Pons (tissue), 1 donor: Measurements from ENCODE around the gene PSMB5.
A peak's percentile ranks its signal among the peaks of the same experiment; 100 is the strongest.

Experiments
- DNase-seq: peaks from one replicate; pipeline ENCODE4 v3.0.0-alpha.2; 2016; ENCODE audit warnings: low spot score

PSMB5 gene

DNA sequence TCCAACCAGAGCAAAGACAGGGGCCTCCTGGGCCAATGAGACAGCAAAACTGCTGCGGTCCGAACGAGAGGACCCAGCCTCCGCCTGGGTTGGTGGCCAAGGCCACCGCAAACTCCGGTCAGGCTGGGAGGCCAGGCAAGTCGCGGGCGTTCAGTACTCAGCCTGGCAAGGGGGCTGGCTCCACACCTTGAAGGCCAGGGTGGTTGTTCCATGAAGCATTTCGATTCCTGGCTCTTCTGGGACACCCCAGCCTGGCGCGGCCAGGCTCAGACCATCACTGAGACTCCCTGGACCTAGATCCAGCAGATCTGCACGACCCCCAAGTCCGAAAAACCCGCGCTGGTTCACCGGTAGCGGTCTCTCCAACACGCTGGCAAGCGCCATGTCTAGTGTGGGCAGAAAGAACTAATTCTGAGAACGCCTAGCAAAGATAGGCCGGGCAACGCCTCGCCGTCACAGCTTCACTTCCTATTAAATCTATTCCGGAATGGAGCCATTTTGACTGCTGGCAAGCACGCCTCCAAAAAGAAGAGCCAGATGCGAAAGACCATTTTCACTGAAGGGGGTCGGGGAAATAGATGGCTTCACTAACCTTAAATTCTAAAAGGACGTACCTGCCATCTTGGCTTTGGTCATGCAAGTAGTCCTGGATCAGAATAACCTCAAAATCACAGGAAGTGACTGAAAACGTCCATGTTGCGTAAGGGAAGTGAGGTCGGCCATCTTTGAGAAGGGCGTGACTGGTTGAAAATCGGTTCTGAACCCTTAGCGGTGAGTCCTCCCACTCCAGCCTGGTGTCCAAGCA, at the start of gene PSMB5:
Gene PSMB5 (minus strand): TSS at position 403 of the 805 bp plus-strand sequence. CDS start 19 bp downstream, at position 384.
- DNase-seq: peak; percentile 98

DNA sequence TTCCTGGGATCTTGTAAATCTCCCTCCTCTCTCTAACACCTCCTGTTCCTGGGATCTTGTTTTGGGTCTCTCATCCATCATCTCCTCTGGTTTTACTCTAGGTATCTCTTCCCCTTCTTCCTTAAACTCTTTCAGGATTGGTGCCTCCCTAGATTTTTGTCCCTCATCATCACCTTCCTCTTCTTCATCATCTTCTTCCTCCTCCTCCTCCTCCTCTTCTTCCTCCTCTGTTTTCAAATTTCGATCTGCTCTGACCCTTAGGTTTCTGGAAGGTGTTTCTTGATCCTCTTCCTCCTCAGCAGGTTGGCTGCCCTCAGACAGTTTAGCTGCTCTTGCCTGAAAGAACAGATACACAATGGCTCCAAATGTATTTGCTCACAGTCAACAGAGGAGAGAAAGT, 45.8 kb upstream of the PSMB5 start:
- DNase-seq: no peak

DNA sequence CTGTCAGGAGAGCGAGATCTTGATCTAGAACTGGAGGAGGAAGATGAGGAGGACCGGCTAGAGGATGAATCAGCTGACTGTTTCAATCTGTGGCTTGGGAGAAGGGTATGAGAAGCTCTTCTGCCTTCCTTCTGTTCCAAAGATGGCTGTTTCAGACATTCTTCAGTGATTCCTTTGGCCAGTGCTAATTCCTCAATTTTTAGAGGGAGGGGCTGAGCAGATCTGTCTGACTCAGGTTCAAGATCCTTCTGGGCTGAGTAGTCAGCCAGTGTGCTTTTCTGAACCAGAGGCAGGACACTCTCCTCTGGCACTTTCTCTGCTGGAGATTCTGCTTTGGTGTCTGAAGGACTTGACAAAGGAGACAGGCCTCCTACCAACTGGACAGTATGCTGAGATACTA, 45.0 kb upstream of the PSMB5 start:
- no peak for DNase-seq

DNA sequence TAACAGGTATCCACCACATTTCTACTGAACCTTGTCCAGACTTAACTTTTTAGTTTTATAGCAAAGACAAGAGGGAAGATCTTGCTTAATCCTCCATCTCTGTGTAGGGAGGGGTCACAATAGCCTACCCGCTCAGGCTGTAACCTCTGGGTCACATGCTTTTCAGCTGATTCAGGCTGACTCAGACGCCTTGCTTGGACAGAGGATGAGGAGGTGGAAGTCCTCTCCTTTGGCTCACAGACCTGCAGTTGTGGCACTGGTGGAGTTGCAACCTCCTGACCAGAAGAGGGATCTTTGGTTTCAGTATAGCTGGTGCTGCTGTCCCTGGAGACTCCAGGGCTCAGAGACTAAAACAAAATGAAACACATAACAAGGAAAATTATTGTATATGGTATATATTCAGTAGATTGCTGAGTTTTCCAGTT, 44.0 kb upstream of the PSMB5 start:
- DNase-seq: peak; percentile 72

DNA sequence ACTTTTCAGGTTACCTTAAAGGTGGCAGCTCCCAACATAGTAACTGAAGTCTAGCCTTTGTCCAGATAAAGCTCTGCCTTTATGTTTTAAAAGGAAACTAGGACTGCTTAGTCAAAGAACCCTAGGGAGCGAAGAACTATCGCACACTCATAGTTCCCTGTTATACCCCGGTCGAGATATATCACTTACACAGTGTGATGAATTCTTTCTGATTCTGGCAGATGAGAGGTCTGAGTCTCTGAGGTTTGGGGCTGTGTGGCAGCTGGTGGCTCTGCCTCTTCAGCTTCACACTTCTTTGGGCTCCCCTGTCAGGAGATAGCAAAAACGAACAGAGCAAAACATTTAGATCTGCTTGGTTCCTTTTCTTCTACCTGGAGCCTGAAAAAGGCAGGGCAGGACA, 43.3 kb upstream of the PSMB5 start:
- DNase-seq: no peak

DNA sequence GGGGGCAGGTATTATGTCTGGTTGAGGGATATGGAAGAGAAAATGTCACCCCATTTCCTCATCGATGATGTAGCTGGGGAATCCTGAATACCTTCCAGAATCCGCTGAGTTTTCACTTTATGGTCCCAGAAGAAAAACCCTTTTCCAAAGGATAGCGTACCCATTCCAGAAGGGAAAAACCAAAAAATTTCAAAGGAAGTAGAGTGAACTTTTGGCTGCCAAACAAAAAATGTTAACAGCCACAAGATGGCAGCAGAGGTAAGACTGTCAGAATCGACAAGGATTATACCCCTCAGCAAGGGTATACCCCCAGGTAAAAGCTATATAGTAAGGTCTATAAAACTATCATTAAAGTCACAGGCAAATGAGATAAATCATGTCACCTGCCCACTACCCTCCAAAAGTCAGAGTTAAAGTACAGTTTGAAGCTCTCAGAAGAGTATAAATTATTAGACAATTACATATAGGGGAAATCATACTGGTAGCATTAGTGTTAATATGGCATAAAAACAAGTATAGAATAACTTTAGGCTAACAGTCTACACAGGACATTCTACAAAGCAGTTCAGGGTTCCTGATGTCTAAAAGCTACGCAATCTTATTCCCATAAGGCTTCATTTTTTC, 42.2 kb upstream of the PSMB5 start:
- peak; percentile 44 for DNase-seq

DNA sequence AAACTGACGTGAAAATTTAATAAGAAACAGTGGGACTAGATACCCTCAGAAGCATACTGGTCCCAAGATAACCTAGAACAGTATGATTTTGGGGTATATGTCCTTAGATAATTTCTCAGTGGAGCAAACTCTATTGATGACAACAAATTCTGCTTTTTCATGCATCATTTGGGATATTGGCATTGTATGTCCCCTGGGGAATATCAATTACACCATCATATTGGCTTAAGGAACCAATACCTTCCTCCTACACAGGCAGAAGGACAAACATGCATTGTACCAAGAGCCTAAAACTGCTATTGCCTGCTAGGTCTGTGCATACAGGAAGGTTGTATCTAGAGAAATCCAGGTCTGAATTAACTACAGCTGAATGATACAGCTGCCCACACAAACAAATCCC, 40.2 kb upstream of the PSMB5 start:
- DNase-seq: no peak

DNA sequence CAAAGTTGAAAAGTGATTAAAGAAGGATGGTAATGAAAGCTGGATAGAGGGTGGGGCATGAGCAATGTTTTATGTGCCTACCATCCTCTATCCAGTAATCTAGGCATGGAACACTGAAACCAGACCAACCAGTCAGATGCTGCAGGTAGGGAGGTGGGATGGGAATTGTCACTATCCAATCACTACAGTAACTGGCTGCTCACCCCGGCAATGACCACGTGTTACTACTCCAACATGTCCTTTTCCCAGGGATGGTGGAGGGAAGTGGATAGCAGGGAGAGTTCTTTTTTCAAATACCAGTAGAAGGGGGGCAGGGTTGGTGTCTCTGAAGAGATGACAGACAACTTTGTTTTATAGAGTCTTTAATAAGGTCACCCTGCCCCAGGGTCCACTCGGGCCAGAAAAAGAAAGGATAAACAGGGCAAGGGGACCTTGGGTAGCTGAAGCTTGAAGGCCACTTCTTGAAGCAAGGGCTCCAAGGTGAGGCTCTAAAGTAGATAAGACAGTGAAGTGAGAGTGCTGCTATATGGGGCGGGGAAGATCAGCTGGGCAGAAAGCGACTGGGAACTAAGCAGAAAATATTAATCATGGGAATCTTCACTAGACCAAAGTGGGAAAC, 37.3 kb upstream of the PSMB5 start:
- no peak for DNase-seq

DNA sequence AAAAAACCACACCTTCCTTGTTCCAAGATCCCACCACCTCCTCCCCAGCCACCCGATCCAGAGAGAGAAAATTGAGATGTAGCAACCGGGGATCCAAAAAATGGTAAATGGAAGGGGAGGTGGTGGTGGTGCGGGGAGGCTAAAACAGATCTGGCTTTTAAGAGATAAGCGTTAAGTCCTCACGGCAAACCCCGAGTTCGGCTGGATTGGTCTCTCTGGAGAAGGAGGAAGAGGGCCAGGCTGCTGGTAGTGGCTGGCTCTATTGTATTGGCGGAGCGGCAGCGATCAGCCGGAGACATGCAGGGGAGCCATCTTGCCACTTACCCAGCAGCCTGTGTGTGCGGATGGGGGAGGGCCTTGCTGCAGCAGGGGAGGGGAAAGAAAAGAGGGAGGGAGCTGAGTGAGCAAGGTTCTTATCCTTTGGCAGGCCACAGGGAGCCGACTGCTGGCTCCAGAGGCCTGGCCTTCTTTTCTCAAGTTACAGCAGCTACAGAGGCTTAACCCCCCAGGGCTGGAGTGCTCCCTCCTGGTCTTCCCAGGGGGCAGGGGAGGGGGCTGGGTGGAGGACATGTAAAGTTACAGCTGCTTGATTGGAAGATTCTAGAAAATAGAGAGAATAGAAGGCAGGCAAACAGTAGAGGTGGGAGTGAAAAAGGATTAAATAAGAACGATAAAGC, 36.7 kb upstream of the PSMB5 start:
- peak; percentile 90 for DNase-seq

DNA sequence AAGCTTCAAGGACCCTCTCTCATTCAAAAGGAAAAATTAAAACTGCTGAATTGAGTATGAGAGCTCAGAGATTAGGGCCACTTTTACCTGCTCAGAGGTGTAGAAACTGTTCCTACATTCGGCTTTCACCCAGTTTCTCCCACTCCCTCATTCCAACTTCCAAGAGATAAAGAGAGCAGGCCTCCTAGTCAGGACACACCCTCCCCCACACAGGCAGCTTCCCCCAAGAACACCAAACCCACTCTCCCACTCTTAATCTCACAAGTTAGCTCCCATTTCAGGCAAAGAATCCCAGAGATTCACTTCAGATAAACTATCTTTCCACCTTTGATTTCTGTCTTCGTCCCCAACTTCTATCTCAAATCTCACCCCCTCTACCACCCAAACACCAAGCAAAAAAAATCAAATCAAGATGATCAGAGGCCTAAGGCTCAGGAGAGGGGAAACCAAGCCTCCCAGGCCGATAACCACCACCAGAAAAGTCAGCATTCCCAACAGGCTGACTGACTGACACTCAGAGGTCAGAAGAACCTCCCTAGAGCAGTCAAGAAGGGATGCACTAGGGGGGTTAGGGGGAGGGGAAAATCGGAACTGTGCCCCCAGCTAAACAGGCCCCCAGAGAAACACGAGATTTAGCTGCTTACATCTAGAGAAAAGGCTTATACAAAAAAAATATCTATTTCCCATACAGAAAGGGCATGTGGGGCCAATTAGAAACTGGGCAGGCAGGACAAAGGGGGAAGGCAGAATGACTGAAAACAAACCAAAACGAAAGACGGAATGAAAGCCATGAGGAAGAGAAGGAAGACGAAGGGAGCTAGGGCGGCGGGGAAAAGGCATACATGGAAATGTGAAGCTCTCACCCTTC, 35.8 kb upstream of the PSMB5 start:
- DNase-seq: no peak

DNA sequence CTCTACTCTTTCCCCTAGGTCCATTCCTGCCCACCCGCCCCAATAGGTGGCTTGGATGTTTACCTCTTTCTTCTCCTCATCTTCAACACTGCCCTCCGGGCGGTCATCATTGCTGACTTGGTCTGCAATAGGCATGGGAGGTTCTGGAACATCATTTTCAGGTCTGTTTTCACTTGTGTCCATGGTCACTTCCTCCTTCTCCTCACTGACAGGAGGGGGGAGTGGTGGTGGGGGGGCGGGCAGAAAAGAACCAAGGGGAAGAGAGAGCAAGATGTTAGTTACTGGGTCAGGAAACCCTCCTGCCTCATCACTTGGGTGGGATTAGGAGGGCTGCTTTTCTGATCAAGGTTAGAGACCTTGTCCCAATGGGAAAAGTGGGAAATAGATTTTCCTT, 34.7 kb upstream of the PSMB5 start:
- no peak for DNase-seq

DNA sequence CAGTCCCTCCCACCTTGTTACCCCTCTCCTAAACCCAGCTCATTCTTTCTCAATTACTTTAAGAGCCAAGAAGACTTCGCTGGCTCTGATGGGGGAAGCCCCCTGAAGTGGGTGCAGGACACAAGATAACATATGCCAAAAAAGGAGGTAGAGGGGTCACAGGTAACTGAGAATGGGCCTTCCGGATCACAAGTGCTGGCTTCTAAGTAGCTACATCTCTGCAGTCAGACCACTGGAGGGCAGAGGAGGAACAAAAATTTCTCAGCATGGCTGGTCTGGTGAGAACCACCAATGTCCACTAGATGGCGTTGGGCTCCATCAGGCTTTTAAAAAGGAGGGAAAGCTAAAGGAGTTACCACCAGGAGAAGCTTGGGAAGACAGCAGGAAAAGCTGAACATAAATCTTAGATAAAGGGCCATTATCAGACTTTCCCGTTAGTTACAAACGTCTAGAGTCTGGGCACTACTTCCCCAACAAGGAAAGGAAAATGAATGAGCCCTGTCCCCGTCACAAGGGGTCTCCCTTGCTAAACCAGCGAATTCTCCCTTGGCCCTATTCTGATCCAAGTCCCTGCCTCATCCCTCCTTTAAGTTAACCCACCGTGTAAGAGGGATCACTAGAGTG, 34.2 kb upstream of the PSMB5 start:
- DNase-seq: peak; percentile 96

DNA sequence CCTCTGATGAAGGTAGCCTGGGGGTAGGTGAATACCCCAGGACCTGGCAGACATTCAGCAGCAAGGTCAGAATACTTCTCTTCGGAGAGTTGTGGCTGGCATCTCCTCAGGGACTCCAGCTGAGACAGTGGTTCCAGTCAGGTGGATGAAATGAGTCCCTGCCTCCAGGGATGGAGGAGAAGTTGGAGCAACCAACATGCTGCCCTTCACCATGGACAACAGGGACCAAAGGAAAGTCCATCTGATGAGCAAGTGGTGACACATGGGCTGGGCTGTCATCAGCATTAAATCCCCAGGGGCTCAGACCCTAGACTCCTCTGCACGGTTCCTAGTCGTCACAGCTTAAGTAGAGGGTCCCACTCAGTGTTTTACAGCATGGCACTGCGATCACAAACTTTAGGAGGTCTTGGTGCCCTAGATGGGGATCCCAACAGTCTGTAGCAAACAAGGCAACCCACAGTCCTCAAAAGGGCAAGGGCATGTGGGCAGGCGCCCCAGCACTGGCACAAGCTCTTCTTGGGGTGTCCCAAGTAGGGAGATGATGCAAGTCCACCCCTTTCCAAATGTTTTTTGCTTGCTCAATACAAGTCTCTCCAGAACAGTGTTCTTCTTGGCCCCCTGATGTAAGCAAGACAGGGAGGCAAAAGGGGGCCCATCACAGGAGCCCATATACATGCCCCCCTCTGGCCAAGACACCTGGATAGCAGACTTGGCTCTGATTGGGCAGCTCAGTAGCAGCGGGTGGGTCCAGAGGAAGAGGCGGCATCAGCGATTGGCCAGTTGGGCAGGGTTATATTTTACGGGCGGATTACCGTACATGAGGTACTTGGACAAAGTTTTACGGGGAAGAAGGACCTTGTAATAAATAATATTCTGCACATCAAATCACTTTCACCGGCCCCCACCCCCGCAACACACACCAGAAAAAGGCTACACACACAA, 33.4 kb upstream of the PSMB5 start:
- no peak for DNase-seq

DNA sequence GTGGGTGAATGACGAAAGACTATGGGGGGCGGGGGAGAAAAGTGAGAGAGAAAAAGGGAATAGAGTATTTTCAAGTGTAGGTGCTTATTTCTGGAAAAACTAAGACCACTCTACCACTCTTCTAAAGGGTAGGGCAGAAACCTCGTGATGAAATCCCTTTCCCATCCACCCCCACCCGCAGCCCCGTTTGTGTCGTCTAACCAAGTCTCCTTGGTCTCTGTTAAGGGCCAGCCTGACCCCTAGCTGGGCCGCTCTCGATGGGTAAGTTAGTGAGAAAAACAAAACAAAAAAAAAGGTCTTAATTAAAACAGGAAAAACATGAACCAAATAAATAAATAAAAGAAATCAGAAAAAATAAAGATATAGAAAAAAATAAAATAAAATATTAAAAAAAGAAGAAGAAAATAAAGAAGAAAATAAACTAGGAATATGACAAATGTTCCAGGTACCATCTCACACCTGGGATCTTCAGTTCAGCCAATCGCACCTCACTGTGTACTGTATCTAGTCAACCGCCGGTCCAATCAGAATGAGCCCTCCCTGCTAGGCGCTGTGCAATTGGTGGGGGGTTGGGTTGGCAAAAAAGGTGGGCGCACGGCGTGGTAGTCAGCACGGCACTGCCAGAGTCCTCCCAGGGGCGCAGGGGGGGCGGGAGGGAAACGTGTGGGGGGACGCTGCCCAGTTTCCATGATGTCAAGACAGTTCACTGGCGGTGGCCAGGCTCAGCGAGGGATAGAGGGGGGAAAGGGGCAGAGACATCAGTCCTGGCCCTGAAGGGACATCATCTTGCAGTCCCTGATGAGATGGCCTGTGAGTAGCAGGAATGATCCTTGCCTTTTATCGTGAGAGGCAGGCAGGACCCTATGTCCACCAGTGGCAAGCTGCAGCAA, 32.4 kb upstream of the PSMB5 start:
- no peak for DNase-seq

DNA sequence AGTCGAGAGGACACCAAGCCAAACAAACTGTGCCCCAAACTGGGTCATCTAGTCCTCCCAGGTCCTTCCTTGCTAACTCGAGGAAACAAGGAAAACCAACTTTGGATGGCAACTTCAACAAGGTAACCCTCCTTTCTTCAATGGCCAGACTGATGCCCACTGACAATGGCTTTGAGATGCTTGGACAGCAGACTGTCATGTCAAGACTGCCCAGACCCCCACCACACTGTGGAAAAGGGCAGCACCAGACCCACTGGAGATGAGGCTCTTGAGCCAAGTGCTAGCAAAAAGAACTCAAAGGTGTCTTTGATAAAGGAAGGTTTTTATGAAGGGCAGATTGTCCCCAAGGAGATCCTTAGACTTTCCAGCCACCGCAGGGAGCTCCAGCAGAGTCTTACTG, 31.7 kb upstream of the PSMB5 start:
- no peak for DNase-seq

DNA sequence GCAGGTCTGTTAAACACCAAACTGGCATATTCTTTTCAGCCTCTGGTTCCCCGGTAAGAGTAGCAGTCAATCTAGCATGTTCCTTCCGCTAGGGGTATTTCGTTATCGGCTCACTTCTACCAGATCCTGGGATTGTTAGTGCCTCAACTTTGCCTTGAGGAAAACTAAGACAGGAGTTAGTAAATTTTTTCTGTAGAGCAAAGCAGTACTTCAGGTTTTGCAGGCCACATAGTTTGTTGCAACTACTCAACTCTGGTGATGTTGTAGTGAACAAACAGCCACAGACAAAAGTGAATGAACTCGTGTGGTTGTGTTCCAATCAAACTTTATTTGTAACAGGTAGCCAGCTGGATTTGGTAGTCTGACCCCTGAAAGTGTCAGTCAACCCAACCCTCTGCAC, 28.9 kb upstream of the PSMB5 start:
- no peak for DNase-seq

DNA sequence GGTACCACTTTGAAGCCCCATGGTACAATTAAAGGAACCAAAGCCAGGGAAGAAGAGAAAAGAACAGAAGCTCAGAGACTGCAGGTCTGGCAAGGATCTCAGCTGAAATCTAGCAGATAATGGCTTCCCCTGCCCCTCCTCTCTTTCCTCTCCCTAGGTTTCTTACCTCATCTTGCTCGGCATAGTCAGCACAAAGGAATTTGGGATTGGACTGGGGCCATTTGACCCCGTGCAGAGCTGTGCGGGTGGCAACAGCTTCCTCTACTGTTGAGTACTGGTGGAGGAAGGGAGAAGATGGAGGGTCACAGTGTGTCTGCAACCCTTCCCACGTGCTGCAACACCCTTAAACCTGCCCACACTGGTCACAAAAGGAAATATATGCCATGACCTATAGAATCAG, 27.3 kb upstream of the PSMB5 start:
- no peak for DNase-seq

DNA sequence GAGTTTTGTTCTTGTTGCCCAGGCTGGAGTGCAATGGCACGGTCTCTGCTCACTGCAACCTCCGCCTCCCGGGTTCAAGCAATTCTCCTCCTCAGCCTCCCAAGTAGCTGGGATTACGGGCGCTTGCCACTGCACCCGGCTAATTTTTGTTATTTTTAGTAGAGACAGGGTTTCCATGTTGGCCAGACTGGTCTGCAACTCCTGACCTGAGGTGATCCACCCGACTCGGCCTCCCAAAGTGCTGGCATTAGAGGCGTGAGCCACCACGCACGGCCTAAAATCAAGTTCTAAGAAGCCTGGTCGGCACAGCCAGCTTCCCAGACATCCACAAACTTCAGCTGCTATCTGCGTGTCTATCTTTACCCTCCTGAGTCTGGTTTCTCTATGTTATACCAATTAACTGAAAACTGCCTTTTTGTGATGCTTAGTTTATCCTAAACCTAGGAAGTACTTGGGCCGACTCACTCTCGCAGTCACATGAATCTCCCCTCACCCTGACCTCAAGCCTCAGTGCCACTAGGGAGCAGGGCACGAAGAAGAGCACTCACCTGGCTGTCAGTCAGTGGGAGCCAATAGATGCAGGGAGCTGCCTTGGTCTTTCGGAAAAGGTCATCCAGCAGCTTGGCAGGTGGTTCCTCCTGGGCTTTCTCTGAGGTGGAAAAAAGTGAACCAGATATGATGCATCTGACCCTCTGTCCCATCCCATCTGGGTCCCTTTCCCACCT, 26.0 kb upstream of the PSMB5 start:
- DNase-seq: no peak
